Loucy (cell line): ENCODE results near the gene TMEM53.

Experiments used
- EZH2phosphoT487 ChIP-seq: fragments of 200-600 bp; IDR thresholded peaks from 2 replicates; pipeline ENCODE4 v1.6.1; 2018; ENCODE audit warnings: antibody characterized with exemption, mild to moderate bottlenecking, moderate library complexity, borderline replicate concordance
- TF ChIP-seq, protein P1 (sequence below): fragments of 200-600 bp; sonication (generic); conservative IDR thresholded peaks from 2 replicates; pipeline ENCODE4 v1.5.1; 2014; ENCODE audit warnings: mild to moderate bottlenecking, antibody characterized with exemption, low read length

DNA sequence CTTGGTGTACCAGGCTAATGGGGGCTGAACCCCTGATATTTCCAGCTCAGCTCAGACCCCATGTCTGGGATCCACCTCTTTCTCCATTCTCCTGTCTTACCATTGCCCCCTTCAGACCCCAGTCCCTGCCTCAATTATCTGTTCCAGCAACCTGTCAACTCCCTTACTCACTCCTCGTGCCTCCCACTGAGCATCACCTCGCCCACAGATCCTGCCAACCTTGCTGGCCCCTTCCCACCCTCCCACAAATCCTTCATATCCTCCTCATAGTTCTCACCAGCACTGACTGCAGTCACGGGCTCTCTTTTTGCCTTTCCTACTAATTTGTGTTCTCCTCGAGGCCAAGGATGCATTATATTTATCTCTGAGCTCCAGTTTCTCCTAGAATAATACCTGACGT lies 62.9 kb downstream of the TMEM53 start:
- TF ChIP-seq, protein P1, sequence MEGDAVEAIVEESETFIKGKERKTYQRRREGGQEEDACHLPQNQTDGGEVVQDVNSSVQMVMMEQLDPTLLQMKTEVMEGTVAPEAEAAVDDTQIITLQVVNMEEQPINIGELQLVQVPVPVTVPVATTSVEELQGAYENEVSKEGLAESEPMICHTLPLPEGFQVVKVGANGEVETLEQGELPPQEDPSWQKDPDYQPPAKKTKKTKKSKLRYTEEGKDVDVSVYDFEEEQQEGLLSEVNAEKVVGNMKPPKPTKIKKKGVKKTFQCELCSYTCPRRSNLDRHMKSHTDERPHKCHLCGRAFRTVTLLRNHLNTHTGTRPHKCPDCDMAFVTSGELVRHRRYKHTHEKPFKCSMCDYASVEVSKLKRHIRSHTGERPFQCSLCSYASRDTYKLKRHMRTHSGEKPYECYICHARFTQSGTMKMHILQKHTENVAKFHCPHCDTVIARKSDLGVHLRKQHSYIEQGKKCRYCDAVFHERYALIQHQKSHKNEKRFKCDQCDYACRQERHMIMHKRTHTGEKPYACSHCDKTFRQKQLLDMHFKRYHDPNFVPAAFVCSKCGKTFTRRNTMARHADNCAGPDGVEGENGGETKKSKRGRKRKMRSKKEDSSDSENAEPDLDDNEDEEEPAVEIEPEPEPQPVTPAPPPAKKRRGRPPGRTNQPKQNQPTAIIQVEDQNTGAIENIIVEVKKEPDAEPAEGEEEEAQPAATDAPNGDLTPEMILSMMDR = no peak
- TF ChIP-seq EZH2phosphoT487 = no peak
